Activated CD8-positive, alpha-beta T cell treated with anti-CD3 and anti-CD28 coated beads for 36 hours (primary cell): Measurements from ENCODE around the gene CYFIP2. TPM values are rescaled to one million over a fixed set of nuclear protein-coding genes. Genes with fewer than 3 reads are reported as not detected.

Source experiments
- ATAC-seq: fragments of 200-7000 bp; cut with Tn5 transposase; one replicate; pipeline ENCODE4 v1.10.0; 2021; ENCODE audit warnings: mild to moderate bottlenecking, moderate library complexity
- CTCF ChIA-PET: fragments of 350-600 bp; sonication (Branson Sonifier 250); formaldehyde crosslinking; loops from one replicate; lab custom pipeline; 2021; ENCODE audit warnings: antibody characterized with exemption; lab: Charles Lee
- POLR2A ChIA-PET: fragments of 350-600 bp; sonication (Branson Sonifier 250); formaldehyde crosslinking; loops from one replicate; lab custom pipeline; 2021; ENCODE audit warnings: antibody characterized with exemption; lab: Charles Lee
- DNase-seq: peaks from one replicate; pipeline ENCODE4 v3.0.0-alpha.2; 2020
- H3K27ac Mint-ChIP-seq: one replicate; pipeline ENCODE4 v1.8.0; 2021; ENCODE audit warnings: mild to moderate bottlenecking, mixed read lengths
- H3K27me3 Mint-ChIP-seq: one replicate; pipeline ENCODE4 v1.8.0; 2021; ENCODE audit warnings: mixed read lengths
- H3K36me3 Mint-ChIP-seq: one replicate; pipeline ENCODE4 v1.8.0; 2021; ENCODE audit warnings: low read depth, mixed read lengths
- H3K4me1 Mint-ChIP-seq: one replicate; pipeline ENCODE4 v1.8.0; 2021; ENCODE audit warnings: low read depth, mixed read lengths
- H3K4me3 Mint-ChIP-seq: one replicate; pipeline ENCODE4 v1.8.0; 2021; ENCODE audit warnings: mild to moderate bottlenecking, moderate library complexity, mixed read lengths
- H3K9me3 Mint-ChIP-seq: one replicate; pipeline ENCODE4 v1.8.0; 2021; ENCODE audit warnings: mixed read lengths
- intact Hi-C: fragments of 100-400 bp; cut with micrococcal nuclease; formaldehyde crosslinking; loops from one replicate; pipeline ENCODE4 v1.10.0; 2022
- total RNA-seq, 2 experiments: library from RNA; stranded (reverse); gene quantifications; one replicate each; pipeline ENCODE4 v1.2.3, GENCODE V29; 2021
- TF ChIP-seq, protein P1 (sequence below): fragments of 200-600 bp; IDR thresholded peaks from one replicate; pipeline ENCODE4 v1.8.0; 2022; ENCODE audit warnings: antibody characterized with exemption, mild to moderate bottlenecking

CYFIP2 gene
- total RNA-seq, 2 experiments from 2014 or later: 350 to 351 TPM

DNA sequence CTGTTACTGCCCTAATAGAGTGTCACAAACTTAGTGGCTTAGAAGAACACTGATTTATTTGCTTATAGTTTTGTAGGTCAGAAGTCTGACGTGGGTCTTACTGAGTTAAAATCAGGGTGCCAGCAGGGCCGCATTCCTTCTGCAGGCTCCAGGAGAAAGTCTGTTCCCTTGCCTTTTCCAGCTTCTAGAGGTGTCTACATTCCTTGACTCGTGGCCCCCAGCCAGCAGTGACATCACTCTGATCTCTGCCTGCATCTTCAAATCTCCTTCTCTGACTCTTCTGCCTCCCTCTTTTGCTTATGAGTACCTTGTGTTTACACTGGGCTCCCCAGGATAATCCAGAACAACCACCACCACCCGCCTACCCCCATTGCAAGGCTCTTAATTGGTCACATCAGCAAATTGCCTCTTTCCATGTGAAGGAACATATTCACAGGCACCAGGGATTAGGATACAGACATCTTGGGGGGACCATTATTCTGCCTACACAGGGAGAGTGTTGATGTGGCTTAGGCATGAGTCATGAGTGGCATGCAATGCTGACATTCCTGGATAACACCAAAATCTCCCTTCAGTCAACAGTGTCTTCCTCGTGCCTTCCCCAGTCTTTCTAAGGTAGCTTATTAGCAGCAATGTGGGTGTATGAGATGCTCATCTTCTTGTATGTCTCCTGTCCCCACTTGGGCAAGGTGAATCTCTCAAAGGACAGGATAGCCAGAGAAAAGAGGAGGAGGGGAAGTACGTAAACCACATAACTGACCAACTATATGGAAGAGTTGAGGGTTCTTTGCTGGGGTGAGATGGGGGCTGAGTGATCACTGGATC, 24.4 kb downstream of the CYFIP2 start:
- no peak for DNase-seq
- peak overlapping the region; percentile 72 for H3K27ac Mint-ChIP-seq
- ChIA-PET CTCF (interaction anchor here (0.6 kb wide), 1 partner anchor 14 kb away, joined by 3 read pairs; no protein-coding TSS in a partner anchor), POLR2A (interaction anchor here (0.6 to 0.8 kb wide), 2 partner anchors 8 to 33 kb away, joined by 3 read pairs; no protein-coding TSS in a partner anchor)
- H3K36me3 Mint-ChIP-seq: peaks cover 82% of the 10 kb centered on the region
- intact Hi-C loops: no loop called here
- no peaks in the 10 kb centered on the region for H3K9me3 Mint-ChIP-seq
- TF ChIP-seq, protein P1, sequence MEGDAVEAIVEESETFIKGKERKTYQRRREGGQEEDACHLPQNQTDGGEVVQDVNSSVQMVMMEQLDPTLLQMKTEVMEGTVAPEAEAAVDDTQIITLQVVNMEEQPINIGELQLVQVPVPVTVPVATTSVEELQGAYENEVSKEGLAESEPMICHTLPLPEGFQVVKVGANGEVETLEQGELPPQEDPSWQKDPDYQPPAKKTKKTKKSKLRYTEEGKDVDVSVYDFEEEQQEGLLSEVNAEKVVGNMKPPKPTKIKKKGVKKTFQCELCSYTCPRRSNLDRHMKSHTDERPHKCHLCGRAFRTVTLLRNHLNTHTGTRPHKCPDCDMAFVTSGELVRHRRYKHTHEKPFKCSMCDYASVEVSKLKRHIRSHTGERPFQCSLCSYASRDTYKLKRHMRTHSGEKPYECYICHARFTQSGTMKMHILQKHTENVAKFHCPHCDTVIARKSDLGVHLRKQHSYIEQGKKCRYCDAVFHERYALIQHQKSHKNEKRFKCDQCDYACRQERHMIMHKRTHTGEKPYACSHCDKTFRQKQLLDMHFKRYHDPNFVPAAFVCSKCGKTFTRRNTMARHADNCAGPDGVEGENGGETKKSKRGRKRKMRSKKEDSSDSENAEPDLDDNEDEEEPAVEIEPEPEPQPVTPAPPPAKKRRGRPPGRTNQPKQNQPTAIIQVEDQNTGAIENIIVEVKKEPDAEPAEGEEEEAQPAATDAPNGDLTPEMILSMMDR: no peak
- H3K4me1 Mint-ChIP-seq: peaks cover 78% of the 10 kb centered on the region
- peak; percentile 32 for ATAC-seq
- H3K27me3 Mint-ChIP-seq: no peaks in the 10 kb centered on the region
- no peak overlapping the region for H3K4me3 Mint-ChIP-seq

DNA sequence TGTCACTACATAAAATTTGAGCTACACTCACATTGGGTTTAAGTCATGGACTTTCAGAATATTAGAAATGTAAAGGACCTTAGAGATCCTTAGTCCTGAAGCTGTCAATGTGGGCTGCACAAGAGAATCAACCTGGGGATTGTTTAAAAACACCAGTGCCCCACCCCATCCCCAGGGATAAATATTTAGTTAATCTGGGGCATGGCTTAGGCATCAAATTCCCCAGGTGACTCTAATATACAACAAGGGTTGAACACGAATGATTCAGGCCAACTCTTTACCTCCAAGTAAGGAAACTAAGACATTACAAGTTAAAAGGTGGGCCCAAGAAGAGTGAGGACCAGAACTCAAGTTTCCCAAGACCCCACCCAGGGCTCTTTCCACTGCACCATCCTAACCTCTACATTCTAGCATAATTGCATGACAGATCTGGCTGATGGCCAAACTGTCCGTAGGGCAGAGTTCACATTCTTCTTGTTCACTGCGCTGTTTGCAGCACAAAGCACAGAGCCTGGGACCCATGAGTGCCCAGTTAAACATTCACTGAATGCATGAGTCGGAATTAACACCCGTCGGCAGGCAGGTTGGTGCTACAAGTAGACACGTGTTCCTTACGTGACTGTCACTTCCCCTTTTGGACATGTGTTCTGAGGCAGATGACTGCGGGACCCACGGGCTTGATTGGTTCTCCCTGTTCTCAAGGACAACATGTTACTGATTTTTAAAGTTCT, 25.2 kb downstream of the CYFIP2 start:
- Mint-ChIP-seq H3K9me3 (no peaks in the 10 kb centered on the region), H3K4me1 (peaks cover 75% of the 10 kb centered on the region), H3K27ac (peak overlapping the region; percentile 72), H3K27me3 (no peaks in the 10 kb centered on the region), H3K36me3 (peaks cover 84% of the 10 kb centered on the region), H3K4me3 (no peak overlapping the region)
- DNase-seq: peak; percentile 72
- POLR2A ChIA-PET: interaction anchor here (0.8 kb wide), 1 partner anchor 34 kb away, joined by 3 read pairs; no protein-coding TSS in a partner anchor
- intact Hi-C loops: no loop called here
- TF ChIP-seq, protein P1: no peak
- peak; percentile 69 for ATAC-seq
- CTCF ChIA-PET: interaction anchor here (0.6 kb wide), 1 partner anchor 15 kb away, joined by 3 read pairs; no protein-coding TSS in a partner anchor

DNA sequence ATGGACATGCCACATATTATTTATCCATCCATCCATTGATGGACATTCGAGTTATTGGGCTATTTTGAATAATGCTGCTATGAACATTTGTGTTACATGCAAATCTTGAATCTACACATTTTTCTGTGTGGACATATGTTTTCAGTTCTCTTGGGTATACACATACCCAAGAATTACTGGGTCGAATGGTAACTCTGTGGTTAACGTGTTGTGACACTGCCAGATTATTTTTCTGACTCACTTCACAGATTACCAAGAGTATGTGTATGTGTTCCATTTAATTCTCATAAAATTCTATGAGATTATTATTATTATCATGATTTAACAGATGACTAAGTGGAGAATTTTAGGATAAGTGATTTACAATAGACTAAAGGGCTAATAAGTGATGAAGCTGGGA, 26.7 kb downstream of the CYFIP2 start:
- POLR2A ChIA-PET: interaction anchor here (0.7 to 1.0 kb wide), 2 partner anchors 9 to 12 kb away, joined by 3 read pairs; no protein-coding TSS in a partner anchor
- DNase-seq (no peak), ATAC-seq (no peak)
- Mint-ChIP-seq H3K27ac (peak overlapping the region; percentile 21), H3K4me3 (no peak overlapping the region), H3K27me3 (no peaks in the 10 kb centered on the region), H3K9me3 (no peaks in the 10 kb centered on the region), H3K36me3 (peaks cover 86% of the 10 kb centered on the region), H3K4me1 (peaks cover 67% of the 10 kb centered on the region)
- TF ChIP-seq, protein P1: no peak
- intact Hi-C loops: no loop called here
- CTCF ChIA-PET: interaction anchor here (0.7 to 2.2 kb wide), 2 partner anchors 11 to 19 kb away, joined by 3 to 10 read pairs; no protein-coding TSS in a partner anchor

DNA sequence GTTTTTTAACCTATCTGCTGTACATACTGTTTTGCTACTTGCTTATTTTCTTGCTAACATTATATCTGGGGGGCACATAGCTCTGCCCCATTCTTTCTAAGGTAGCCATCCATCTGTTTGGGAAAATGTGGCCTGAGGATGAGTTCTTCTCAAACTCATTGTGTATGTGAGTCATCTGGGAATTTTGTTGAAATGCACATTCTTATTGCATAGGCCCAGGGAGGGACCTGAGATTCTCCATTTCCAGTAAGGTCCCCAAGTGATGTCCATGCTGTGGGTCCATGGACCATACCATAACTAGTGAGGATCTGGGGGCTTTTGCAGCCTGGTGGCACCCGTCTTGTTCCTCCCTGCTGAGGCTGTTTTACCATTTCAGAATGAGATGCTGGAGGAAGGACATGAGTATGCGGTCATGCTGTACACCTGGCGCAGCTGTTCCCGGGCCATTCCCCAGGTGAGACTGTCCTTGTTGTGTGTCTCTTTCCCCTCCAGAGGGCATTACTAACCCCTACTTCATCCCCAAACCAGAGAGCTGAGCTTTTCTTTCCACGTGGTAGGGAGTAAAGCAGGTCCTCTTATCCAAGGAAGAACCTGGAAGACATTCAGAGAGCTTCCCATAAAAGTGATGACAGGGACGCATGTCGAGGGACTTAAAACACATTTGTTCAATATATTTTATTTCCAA, 28.6 kb downstream of the CYFIP2 start:
- no peaks in the 10 kb centered on the region for H3K27me3 Mint-ChIP-seq
- no peak for DNase-seq
- H3K4me3 Mint-ChIP-seq: no peak overlapping the region
- peaks cover 52% of the 10 kb centered on the region for H3K4me1 Mint-ChIP-seq
- peaks cover 80% of the 10 kb centered on the region for H3K36me3 Mint-ChIP-seq
- no peaks in the 10 kb centered on the region for H3K9me3 Mint-ChIP-seq
- POLR2A ChIA-PET: interaction anchor here (1.5 kb wide), 1 partner anchor 17 kb away, joined by 3 read pairs; no protein-coding TSS in a partner anchor
- peak overlapping the region; percentile 53 for H3K27ac Mint-ChIP-seq
- CTCF ChIA-PET: interaction anchor here (1.3 to 2.2 kb wide), 2 partner anchors 9 to 34 kb away, joined by 4 to 10 read pairs; no protein-coding TSS in a partner anchor
- TF ChIP-seq, protein P1: no peak
- no peak for ATAC-seq
- intact Hi-C loops: no loop called here
